ENCODE results near the gene CRYBA2. TPM values are rescaled to one million over a fixed set of nuclear protein-coding genes. Genes with fewer than 3 reads are reported as not detected.

Gene CRYBA2
- total RNA-seq, 2 experiments from 2014 or later, result not detected

DNA sequence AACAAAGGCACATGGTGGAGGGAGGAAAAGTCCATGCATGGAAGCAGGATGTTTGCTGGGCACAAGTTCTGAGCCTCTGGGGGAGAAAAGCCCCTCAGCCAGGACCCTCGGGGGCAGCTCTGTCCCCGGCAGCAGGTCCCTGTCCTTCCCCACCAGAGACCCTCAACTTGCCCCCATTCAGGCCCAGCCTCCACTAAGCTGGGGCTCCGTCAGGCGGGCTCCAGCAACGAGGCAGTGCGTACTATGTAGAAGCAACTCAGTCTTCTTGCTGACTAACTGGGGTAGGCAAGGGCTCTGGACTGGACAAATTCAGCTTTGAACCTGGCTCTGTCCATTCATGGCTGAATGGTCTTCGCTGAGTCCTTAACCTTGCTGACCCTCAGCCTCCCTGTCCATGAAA is 25.1 kb upstream of the CRYBA2 start:
- no peaks in the 10 kb centered on the region for H3K4me1 Mint-ChIP-seq
- no peak overlapping the region for H3K4me3 Mint-ChIP-seq
- POLR2A ChIA-PET, result no interaction called here
- no peak for ATAC-seq (ENCODE audit: low read depth)
- H3K27me3 Mint-ChIP-seq, result peaks cover 11% of the 10 kb centered on the region
- H3K9me3 Mint-ChIP-seq, result no peaks in the 10 kb centered on the region
- DNase-seq, result no peak
- no peaks in the 10 kb centered on the region for H3K36me3 Mint-ChIP-seq
- no peak overlapping the region for H3K27ac Mint-ChIP-seq

DNA sequence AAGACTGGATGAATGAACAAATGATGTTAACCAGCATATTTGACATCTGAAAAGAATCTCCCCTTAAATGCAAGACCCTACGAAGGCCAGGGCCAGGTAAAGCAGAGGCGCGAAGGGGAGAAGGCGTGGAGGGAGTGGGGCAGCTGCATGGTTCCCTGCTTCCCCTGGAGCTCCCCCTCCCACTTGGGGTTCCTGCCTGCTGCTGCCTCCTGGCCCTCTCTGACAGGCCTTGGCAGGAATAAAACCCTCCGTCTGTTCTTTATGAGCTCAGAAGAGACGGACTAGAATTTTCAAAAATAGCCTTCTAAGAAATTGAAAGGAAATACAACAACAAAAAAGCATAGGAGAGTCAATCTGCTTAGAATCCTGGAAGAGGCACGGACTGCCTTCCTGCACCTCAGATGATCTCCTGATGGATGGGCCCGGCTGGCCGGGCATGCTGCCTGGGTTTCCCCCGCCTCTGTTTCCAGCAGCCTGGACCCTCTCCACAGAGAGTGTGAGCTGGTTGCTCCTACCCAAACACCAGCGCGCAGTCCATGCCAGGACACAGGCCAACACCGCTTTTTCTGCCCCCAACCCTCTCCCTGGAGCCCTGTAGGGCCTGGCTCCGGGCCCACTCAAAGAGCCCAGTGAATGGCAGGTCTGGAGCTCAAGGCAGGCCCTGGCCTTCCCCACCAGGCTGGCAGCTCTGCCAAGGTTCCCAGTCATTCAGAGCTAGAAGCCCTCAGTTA is 24.1 kb upstream of the CRYBA2 start:
- Mint-ChIP-seq H3K4me3 (no peak overlapping the region), H3K36me3 (no peaks in the 10 kb centered on the region), H3K27ac (no peak overlapping the region), H3K4me1 (no peaks in the 10 kb centered on the region), H3K9me3 (no peaks in the 10 kb centered on the region), H3K27me3 (peaks cover 11% of the 10 kb centered on the region)
- DNase-seq (no peak), ATAC-seq (ENCODE audit: low read depth) (no peak)
- POLR2A ChIA-PET, result no interaction called here

DNA sequence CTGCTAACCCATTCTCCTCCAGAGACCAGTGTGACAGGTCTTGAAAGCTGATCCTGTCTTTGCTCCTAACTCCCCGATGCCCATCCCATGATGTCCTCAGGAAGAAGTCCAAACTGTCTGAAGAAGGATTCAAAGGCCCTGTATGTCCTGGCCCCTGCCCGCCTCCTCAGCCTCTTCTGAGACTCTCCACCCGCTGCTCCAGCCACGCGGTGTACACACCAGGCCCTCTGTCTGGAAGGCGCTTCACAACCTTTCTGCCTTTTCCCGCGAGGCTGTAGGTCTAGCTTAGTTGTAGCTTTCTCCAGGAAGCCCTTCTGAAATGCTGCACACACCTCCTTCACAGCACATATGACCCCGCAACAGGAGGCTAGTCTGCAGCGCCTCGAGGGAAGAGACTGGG is 23.5 kb upstream of the CRYBA2 start:
- Mint-ChIP-seq H3K9me3 (no peaks in the 10 kb centered on the region), H3K4me3 (no peak overlapping the region), H3K36me3 (no peaks in the 10 kb centered on the region), H3K27me3 (peaks cover 11% of the 10 kb centered on the region), H3K4me1 (no peaks in the 10 kb centered on the region), H3K27ac (no peak overlapping the region)
- ATAC-seq (ENCODE audit: low read depth) (no peak), DNase-seq (no peak)
- POLR2A ChIA-PET, result no interaction called here

DNA sequence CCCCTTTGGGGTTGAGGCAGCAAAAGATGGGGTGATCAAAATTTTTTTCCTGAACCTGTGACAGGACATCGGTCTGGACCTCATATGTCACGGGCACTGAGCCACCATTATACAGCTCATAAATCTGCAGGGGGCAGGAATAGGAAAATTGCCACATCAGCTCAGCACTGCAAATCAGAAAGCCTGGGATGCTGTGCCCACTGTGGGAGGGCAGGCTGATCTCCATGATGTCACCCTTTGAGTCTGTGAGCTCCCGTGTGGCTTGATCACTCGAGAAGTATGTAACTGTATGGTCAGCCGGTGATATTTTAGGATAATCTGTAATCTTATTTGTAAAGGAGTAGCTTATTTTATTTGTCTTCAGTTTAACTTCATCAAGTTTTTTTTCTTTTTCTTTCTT is 17.7 kb upstream of the CRYBA2 start:
- Mint-ChIP-seq H3K27ac (no peak overlapping the region), H3K27me3 (peaks cover 19% of the 10 kb centered on the region), H3K4me3 (no peak overlapping the region), H3K4me1 (no peaks in the 10 kb centered on the region), H3K36me3 (no peaks in the 10 kb centered on the region), H3K9me3 (no peaks in the 10 kb centered on the region)
- ATAC-seq (ENCODE audit: low read depth), result no peak
- POLR2A ChIA-PET, result interaction anchor here (0.8 kb wide), 1 partner anchor 34 kb away, joined by 13 read pairs; no protein-coding TSS in a partner anchor
- DNase-seq, result no peak

DNA sequence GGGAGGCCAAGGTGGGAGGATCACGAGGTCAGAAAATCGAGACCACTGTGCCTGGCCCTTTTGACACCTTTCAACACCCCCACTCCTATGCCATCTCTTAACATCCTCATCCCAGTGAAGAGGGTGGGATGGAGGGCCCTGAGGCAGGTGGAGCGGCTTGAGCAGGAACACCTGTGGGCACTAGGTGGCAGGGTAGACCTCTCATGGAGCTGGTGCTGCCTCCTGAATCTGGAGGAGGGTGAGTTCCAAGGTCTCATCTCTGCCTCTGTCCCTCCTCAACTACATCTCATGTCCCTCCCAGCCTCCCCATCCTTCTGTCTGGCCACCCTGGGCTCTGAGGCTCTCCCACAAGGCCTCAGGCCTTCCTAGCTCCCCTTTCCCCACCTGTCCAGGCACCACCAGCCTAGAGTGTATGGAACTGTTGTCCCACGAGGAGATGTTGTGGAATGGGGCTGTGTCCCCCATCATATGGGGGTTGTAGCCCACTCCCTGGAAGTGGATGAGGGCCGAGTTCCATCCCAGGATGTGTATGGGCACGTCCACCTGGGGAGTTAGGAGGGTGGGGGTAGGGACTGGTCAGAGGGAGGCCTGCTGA is 17.0 kb upstream of the CRYBA2 start:
- H3K36me3 Mint-ChIP-seq, result no peaks in the 10 kb centered on the region
- POLR2A ChIA-PET, result interaction anchor here (0.8 kb wide), 1 partner anchor 34 kb away, joined by 13 read pairs; no protein-coding TSS in a partner anchor
- DNase-seq, result no peak

DNA sequence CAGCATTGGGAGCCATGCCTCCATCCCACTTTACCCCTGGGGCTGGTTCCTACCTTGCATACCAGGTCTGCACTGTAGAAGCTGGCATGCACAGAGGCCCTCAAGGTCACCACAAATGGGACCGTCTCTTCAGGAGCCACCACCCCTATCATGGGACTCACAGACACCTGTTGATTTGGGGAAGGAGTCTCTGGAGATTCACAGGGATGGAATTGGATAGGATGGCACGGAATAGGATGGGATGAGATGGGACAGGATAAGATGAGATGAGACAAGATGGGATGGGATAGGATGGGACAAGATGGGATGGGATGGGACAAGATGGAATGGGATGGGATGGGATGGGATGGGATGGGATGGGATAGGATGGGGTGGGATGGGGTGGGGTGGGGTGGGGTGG is 16.1 kb upstream of the CRYBA2 start:
- peaks cover 31% of the 10 kb centered on the region for H3K27me3 Mint-ChIP-seq
- H3K4me1 Mint-ChIP-seq, result no peaks in the 10 kb centered on the region
- H3K27ac Mint-ChIP-seq, result no peak overlapping the region
- no peaks in the 10 kb centered on the region for H3K36me3 Mint-ChIP-seq
- H3K4me3 Mint-ChIP-seq, result no peak overlapping the region
- POLR2A ChIA-PET, result no interaction called here
- DNase-seq (no peak), ATAC-seq (ENCODE audit: low read depth) (no peak)
- no peaks in the 10 kb centered on the region for H3K9me3 Mint-ChIP-seq

More for the DNA sequence above, 17.0 kb upstream of the CRYBA2 start:
- ATAC-seq (ENCODE audit: low read depth), result peak; percentile 45
- H3K4me1 Mint-ChIP-seq, result no peaks in the 10 kb centered on the region
- H3K27me3 Mint-ChIP-seq, result peaks cover 25% of the 10 kb centered on the region
- no peak overlapping the region for H3K27ac Mint-ChIP-seq
- H3K4me3 Mint-ChIP-seq, result no peak overlapping the region
- H3K9me3 Mint-ChIP-seq, result no peaks in the 10 kb centered on the region

DNA sequence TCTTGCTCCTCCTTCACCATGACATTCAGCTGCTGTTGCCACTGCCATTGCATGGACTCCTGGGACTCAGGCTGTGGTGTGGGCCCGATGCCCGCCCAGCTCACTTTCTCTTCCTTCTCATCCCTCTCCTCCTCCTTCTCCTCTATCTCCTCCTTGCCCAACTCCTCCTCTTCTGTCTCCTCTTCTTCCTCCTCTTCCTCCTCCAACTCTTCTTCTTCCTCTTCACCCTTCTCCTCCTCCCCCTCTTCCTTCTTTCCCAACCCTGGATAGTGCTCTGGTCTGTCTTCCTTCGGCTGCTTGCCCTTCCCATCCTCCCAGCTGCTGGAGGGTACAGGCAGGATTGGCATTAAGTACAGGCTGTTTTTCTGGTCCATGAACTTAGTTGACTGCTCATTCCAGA is 10.8 kb upstream of the CRYBA2 start:
- DNase-seq, result no peak
- ATAC-seq (ENCODE audit: low read depth), result no peak
- POLR2A ChIA-PET, result no interaction called here
- Mint-ChIP-seq H3K27me3 (peaks cover 65% of the 10 kb centered on the region), H3K9me3 (no peaks in the 10 kb centered on the region), H3K27ac (no peak overlapping the region), H3K36me3 (no peaks in the 10 kb centered on the region), H3K4me1 (peaks cover 4% of the 10 kb centered on the region), H3K4me3 (no peak overlapping the region)

DNA sequence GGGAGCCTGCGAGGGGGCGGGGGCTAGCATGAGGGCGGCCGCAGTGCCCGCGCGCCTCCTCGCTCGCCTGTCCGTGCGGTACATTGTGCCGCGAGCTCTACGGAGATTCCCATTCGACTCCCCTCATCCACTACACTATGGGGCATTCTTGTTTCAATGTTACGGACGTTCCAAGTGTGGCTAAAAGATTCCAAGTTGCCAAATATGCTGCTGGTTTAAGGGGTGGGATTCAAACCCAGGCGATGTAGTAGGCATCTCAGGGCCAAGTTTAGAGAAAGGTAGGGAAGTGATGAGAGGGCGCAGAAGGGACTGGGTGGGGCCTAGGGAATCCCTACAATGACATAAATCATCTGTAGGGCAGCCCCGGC is 10.0 kb upstream of the CRYBA2 start:
- no peak for DNase-seq
- H3K27me3 Mint-ChIP-seq, result peaks cover 70% of the 10 kb centered on the region
- peaks cover 4% of the 10 kb centered on the region for H3K4me1 Mint-ChIP-seq
- no peak overlapping the region for H3K27ac Mint-ChIP-seq
- H3K36me3 Mint-ChIP-seq, result no peaks in the 10 kb centered on the region
- POLR2A ChIA-PET, result no interaction called here
- H3K4me3 Mint-ChIP-seq, result no peak overlapping the region
- no peak for ATAC-seq (ENCODE audit: low read depth)
- no peaks in the 10 kb centered on the region for H3K9me3 Mint-ChIP-seq

DNA sequence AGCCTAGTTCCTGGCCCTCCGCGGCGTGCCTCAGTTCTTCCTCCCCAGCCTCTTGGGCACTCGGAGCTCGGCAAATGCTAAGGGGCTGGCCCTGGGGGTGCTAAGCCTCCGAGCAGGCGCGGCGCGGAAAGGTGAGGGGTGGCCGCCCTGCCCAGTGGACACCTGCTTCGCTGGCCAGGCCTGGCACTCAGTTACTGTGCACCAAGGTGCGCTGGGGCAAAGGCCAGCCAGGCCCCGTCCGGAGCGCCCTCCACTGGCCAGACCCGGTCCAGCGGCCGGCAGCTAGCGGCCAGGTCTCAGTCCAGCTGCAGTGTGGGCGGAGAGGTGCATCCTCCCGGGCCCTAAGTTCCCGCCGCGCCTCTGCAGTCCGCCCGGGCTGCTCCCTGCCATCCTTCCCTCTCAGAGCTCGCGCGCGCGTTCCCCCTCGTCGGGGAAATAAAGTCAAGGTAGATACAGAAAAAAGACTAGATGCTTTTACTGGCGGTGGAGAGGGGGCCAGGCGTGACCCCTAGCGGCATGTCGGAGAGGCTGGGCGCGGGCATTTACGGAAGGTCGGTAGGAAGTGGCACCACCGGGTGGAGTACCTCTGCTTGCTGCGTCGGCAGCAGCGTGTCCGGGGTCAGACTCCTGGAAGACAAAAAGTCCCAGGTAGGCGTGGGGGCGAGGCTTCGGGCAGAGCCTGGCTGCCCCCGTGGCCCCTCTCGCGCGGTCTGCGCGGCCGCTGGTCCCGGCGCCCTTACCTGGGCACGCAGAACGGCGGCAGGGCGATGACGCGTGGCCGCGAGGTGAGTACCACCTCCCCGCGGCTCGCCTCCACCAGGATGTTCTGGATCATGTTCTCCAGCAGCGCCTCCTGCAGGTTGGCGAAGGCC is 9.4 kb upstream of the CRYBA2 start:
- peaks cover 74% of the 10 kb centered on the region for H3K27me3 Mint-ChIP-seq
- H3K9me3 Mint-ChIP-seq, result no peaks in the 10 kb centered on the region
- H3K4me3 Mint-ChIP-seq, result peak overlapping the region; percentile 60
- DNase-seq (peak; percentile 60), ATAC-seq (ENCODE audit: low read depth) (peak; percentile 31)
- no peaks in the 10 kb centered on the region for H3K36me3 Mint-ChIP-seq
- no peak overlapping the region for H3K27ac Mint-ChIP-seq
- POLR2A ChIA-PET, result no interaction called here
- peaks cover 4% of the 10 kb centered on the region for H3K4me1 Mint-ChIP-seq

DNA sequence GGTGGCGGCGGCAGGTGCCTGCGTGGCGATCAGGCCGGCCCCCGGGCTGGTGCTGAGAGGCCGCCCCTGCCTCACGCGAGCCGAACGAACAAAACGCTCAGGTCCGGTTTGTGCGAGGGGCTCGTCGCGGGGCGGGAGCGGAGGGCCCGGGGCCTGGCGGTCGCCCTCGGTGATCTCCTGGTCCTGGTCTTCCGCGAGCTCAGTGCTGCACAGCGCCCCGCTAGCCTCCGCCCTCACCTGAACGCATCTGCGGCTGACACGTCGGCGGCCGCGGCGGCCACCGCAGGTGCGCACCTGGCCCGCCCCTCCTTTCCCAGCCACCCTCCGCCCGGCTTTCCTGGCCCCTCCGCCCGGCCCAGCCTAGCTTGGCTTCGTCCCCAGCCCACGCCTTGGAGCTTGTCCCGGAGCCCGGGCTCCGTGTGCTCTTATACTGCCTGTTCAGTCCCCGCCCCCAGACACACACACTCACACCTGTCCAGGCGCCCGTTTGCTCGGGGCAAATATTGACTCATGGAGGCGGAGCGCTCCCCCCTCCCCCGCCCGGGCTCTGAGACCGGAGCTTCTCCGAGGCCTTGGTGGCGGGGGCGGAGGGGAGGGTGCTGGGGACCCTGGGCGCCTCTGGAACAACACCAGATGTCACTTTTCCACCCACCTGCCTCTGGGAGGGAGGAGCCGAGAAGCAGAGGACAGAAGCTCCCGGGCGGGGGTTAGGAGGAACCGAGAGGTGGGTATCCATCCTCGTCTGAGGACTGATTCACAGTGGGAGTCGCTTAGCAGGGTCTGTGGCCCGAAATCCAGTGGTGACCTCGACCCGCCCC is 8.6 kb upstream of the CRYBA2 start:
- ATAC-seq (ENCODE audit: low read depth) (peak; percentile 19), DNase-seq (no peak)
- H3K4me3 Mint-ChIP-seq, result no peak overlapping the region

DNA sequence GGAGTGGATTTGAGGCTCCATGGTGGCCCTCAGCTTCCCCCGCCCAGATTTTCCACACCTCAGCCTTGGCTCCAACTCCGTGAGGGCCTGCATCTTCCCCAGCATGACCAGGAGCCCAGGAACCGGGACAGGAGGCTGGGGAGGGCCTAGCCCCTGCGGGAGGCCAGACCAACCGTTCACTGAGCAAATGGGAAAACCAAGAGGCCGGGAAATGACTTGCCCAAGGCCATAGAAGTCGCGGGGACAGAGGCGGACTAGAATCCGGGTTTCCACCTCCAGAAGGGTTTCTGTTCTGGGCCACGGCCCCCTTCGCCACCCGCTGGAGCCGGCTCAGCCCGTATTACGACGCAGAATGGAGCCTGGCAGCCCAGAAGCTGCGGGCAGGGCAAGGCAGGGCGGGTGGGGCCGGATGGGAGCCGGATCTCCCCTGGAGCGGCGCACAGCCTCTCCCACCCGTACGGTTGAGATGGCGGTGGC is 7.9 kb upstream of the CRYBA2 start:
- H3K36me3 Mint-ChIP-seq, result no peaks in the 10 kb centered on the region
- H3K9me3 Mint-ChIP-seq, result no peaks in the 10 kb centered on the region
- peaks cover 79% of the 10 kb centered on the region for H3K27me3 Mint-ChIP-seq
- H3K4me1 Mint-ChIP-seq, result peaks cover 4% of the 10 kb centered on the region
- no peak overlapping the region for H3K27ac Mint-ChIP-seq
- no peak overlapping the region for H3K4me3 Mint-ChIP-seq
- no peak for DNase-seq
- POLR2A ChIA-PET, result no interaction called here
- ATAC-seq (ENCODE audit: low read depth), result no peak

More for the DNA sequence above, 8.6 kb upstream of the CRYBA2 start:
- Mint-ChIP-seq H3K4me1 (peaks cover 4% of the 10 kb centered on the region), H3K27ac (no peak overlapping the region), H3K27me3 (peaks cover 74% of the 10 kb centered on the region), H3K9me3 (no peaks in the 10 kb centered on the region), H3K36me3 (no peaks in the 10 kb centered on the region)
- POLR2A ChIA-PET, result no interaction called here

DNA sequence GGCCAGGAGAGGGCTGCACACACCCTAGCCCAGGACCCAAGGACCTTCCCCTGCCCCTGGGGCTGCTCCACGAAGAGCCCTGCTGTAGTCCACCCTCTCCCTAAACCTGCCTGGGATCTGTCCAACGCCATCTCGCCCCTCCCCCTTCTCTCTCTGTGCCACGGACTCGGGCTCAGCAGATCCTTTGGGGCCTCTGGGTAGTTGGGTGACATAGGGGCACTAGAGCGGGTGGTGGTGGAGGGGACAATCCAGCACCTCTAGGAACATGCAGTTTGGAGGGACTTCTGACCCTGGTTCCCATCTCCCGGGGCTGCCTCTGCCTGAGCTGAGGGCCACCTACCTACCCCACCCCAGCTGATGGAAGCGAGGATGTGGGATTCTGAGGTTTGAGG is 7.3 kb upstream of the CRYBA2 start:
- H3K27me3 Mint-ChIP-seq, result peaks cover 82% of the 10 kb centered on the region
- POLR2A ChIA-PET, result no interaction called here
- no peak overlapping the region for H3K27ac Mint-ChIP-seq
- no peaks in the 10 kb centered on the region for H3K9me3 Mint-ChIP-seq
- DNase-seq (no peak), ATAC-seq (ENCODE audit: low read depth) (no peak)
- peaks cover 5% of the 10 kb centered on the region for H3K4me1 Mint-ChIP-seq
- H3K4me3 Mint-ChIP-seq, result no peak overlapping the region
- H3K36me3 Mint-ChIP-seq, result no peaks in the 10 kb centered on the region

Data from activated naive CD8-positive, alpha-beta T cell treated with anti-CD3 and anti-CD28 coated beads, Interleukin-2, amount 10 ng/mL, durations not matched to agents 7 days and 5 days (primary cell).